ENCODE data around the gene PDE6C.
"Not testable (repeated sequence)": the region's sequence is repeated elsewhere in the genome, so short reads cannot be mapped to it uniquely, and the experiment has no call there.

PDE6C gene

GRCh38 chr10:93671042-93671441 lies 58.7 kb downstream of the PDE6C start:
- no peak overlapping the region for H3K27ac ChIP-seq (ENCODE audit: insufficient read depth, low read depth, low read length, poor library complexity, severe bottlenecking)
- WGBS, 2 experiments = 100% methylated on average over 2 of the region's 2 CpGs; no CpG with 5 or more reads in 1 of the 2 experiments

GRCh38 chr10:93672022-93672678 lies 59.8 kb downstream of the PDE6C start:
- Histone ChIP-seq H3K36me3 (ENCODE audit: control insufficient read depth, insufficient read depth, low read length) (peaks cover 14% of the 10 kb centered on the region), H3K27me3 (ENCODE audit: control insufficient read depth, insufficient read depth, low read length, poor library complexity, severe bottlenecking) (no peaks in the 10 kb centered on the region), H3K27ac (ENCODE audit: insufficient read depth, low read depth, low read length, poor library complexity, severe bottlenecking) (no peak overlapping the region), H3K4me3 (ENCODE audit: insufficient read depth, low read depth, low read length) (no peak overlapping the region), H3K4me1 (ENCODE audit: control insufficient read depth, insufficient read depth, low read length) (no peaks in the 10 kb centered on the region), H3K9me3 (ENCODE audit: control insufficient read depth, low read length) (no peaks in the 10 kb centered on the region)
- WGBS, 2 experiments = 93 to 100% methylated on average over 2 of the region's 2 CpGs

More at GRCh38 chr10:93671042-93671441, 58.7 kb downstream of the PDE6C start:
- Histone ChIP-seq H3K36me3 (ENCODE audit: control insufficient read depth, insufficient read depth, low read length) (peaks cover 14% of the 10 kb centered on the region), H3K4me1 (ENCODE audit: control insufficient read depth, insufficient read depth, low read length) (no peaks in the 10 kb centered on the region), H3K27me3 (ENCODE audit: control insufficient read depth, insufficient read depth, low read length, poor library complexity, severe bottlenecking) (no peaks in the 10 kb centered on the region), H3K9me3 (ENCODE audit: control insufficient read depth, low read length) (no peaks in the 10 kb centered on the region), H3K4me3 (ENCODE audit: insufficient read depth, low read depth, low read length) (no peak overlapping the region)

GRCh38 chr10:93672890-93673289 lies 60.6 kb downstream of the PDE6C start:
- peaks cover 14% of the 10 kb centered on the region for H3K36me3 ChIP-seq (ENCODE audit: control insufficient read depth, insufficient read depth, low read length)
- WGBS, 2 experiments = 96 to 100% methylated on average over 1 to 2 of the region's 2 CpGs
- no peak overlapping the region for H3K4me3 ChIP-seq (ENCODE audit: insufficient read depth, low read depth, low read length)
- H3K27ac ChIP-seq (ENCODE audit: insufficient read depth, low read depth, low read length, poor library complexity, severe bottlenecking) = no peak overlapping the region
- no peaks in the 10 kb centered on the region for H3K9me3 ChIP-seq (ENCODE audit: control insufficient read depth, low read length)
- no peaks in the 10 kb centered on the region for H3K27me3 ChIP-seq (ENCODE audit: control insufficient read depth, insufficient read depth, low read length, poor library complexity, severe bottlenecking)
- no peaks in the 10 kb centered on the region for H3K4me1 ChIP-seq (ENCODE audit: control insufficient read depth, insufficient read depth, low read length)

- WGBS, 2 experiments = 100% methylated on average over 1 to 2 of the region's 2 CpGs
- Histone ChIP-seq H3K4me3 (ENCODE audit: insufficient read depth, low read depth, low read length) (no peak overlapping the region), H3K9me3 (ENCODE audit: control insufficient read depth, low read length) (no peaks in the 10 kb centered on the region), H3K4me1 (ENCODE audit: control insufficient read depth, insufficient read depth, low read length) (no peaks in the 10 kb centered on the region), H3K27me3 (ENCODE audit: control insufficient read depth, insufficient read depth, low read length, poor library complexity, severe bottlenecking) (no peaks in the 10 kb centered on the region), H3K36me3 (ENCODE audit: control insufficient read depth, insufficient read depth, low read length) (peaks cover 11% of the 10 kb centered on the region), H3K27ac (ENCODE audit: insufficient read depth, low read depth, low read length, poor library complexity, severe bottlenecking) (no peak overlapping the region)
Observed at GRCh38 chr10:93673791-93674190, 61.5 kb downstream of the PDE6C start.

GRCh38 chr10:93678386-93678785 lies 66.0 kb downstream of the PDE6C start:
- no peak overlapping the region for H3K4me3 ChIP-seq (ENCODE audit: insufficient read depth, low read depth, low read length)
- H3K4me1 ChIP-seq (ENCODE audit: control insufficient read depth, insufficient read depth, low read length) = no peaks in the 10 kb centered on the region
- H3K9me3 ChIP-seq (ENCODE audit: control insufficient read depth, low read length) = no peaks in the 10 kb centered on the region
- no peaks in the 10 kb centered on the region for H3K27me3 ChIP-seq (ENCODE audit: control insufficient read depth, insufficient read depth, low read length, poor library complexity, severe bottlenecking)
- WGBS, 2 experiments = 87 to 88% methylated on average over 4 of the region's 4 CpGs
- H3K27ac ChIP-seq (ENCODE audit: insufficient read depth, low read depth, low read length, poor library complexity, severe bottlenecking) = no peak overlapping the region
- no peaks in the 10 kb centered on the region for H3K36me3 ChIP-seq (ENCODE audit: control insufficient read depth, insufficient read depth, low read length)

- H3K36me3 ChIP-seq (ENCODE audit: control insufficient read depth, insufficient read depth, low read length) = no peaks in the 10 kb centered on the region
- no peaks in the 10 kb centered on the region for H3K9me3 ChIP-seq (ENCODE audit: control insufficient read depth, low read length)
- H3K27me3 ChIP-seq (ENCODE audit: control insufficient read depth, insufficient read depth, low read length, poor library complexity, severe bottlenecking) = no peaks in the 10 kb centered on the region
- no peak overlapping the region for H3K4me3 ChIP-seq (ENCODE audit: insufficient read depth, low read depth, low read length)
- no peaks in the 10 kb centered on the region for H3K4me1 ChIP-seq (ENCODE audit: control insufficient read depth, insufficient read depth, low read length)
- no peak overlapping the region for H3K27ac ChIP-seq (ENCODE audit: insufficient read depth, low read depth, low read length, poor library complexity, severe bottlenecking)
- WGBS, 2 experiments = 89 to 96% methylated on average over 3 of the region's 3 CpGs
Observed at GRCh38 chr10:93678805-93679587, 66.7 kb downstream of the PDE6C start.

GRCh38 chr10:93680412-93681047 lies 68.2 kb downstream of the PDE6C start:
- Histone ChIP-seq H3K4me3 (ENCODE audit: insufficient read depth, low read depth, low read length) (no peak overlapping the region), H3K4me1 (ENCODE audit: control insufficient read depth, insufficient read depth, low read length) (no peaks in the 10 kb centered on the region), H3K9me3 (ENCODE audit: control insufficient read depth, low read length) (no peaks in the 10 kb centered on the region), H3K36me3 (ENCODE audit: control insufficient read depth, insufficient read depth, low read length) (no peaks in the 10 kb centered on the region), H3K27me3 (ENCODE audit: control insufficient read depth, insufficient read depth, low read length, poor library complexity, severe bottlenecking) (no peaks in the 10 kb centered on the region), H3K27ac (ENCODE audit: insufficient read depth, low read depth, low read length, poor library complexity, severe bottlenecking) (no peak overlapping the region)
- WGBS, 2 experiments = 92 to 94% methylated on average over 3 to 4 of the region's 4 CpGs

GRCh38 chr10:93687737-93688136 lies 75.4 kb downstream of the PDE6C start:
- no peaks in the 10 kb centered on the region for H3K9me3 ChIP-seq (ENCODE audit: control insufficient read depth, low read length)
- no peaks in the 10 kb centered on the region for H3K27me3 ChIP-seq (ENCODE audit: control insufficient read depth, insufficient read depth, low read length, poor library complexity, severe bottlenecking)
- no peaks in the 10 kb centered on the region for H3K4me1 ChIP-seq (ENCODE audit: control insufficient read depth, insufficient read depth, low read length)
- H3K36me3 ChIP-seq (ENCODE audit: control insufficient read depth, insufficient read depth, low read length) = no peaks in the 10 kb centered on the region
- no peak overlapping the region for H3K4me3 ChIP-seq (ENCODE audit: insufficient read depth, low read depth, low read length)
- H3K27ac ChIP-seq (ENCODE audit: insufficient read depth, low read depth, low read length, poor library complexity, severe bottlenecking) = no peak overlapping the region

GRCh38 chr10:93695740-93696139 lies 83.4 kb downstream of the PDE6C start:
- peaks cover 6% of the 10 kb centered on the region for H3K36me3 ChIP-seq (ENCODE audit: control insufficient read depth, insufficient read depth, low read length)
- 88 to 95% methylated on average over 1 of the region's 2 CpGs for WGBS, 2 experiments

GRCh38 chr10:93696582-93696981 lies 84.2 kb downstream of the PDE6C start:
- whole genome bisulfite sequencing, 2 experiments = 95 to 96% methylated on average over 2 of the region's 2 CpGs
- not testable (repeated sequence) for H3K36me3 ChIP-seq (ENCODE audit: control insufficient read depth, insufficient read depth, low read length); H3K27me3 ChIP-seq (ENCODE audit: control insufficient read depth, insufficient read depth, low read length, poor library complexity, severe bottlenecking); H3K9me3 ChIP-seq (ENCODE audit: control insufficient read depth, low read length); H3K4me3 ChIP-seq (ENCODE audit: insufficient read depth, low read depth, low read length); H3K4me1 ChIP-seq (ENCODE audit: control insufficient read depth, insufficient read depth, low read length); H3K27ac ChIP-seq (ENCODE audit: insufficient read depth, low read depth, low read length, poor library complexity, severe bottlenecking)

More at GRCh38 chr10:93695740-93696139, 83.4 kb downstream of the PDE6C start:
- H3K27ac ChIP-seq (ENCODE audit: insufficient read depth, low read depth, low read length, poor library complexity, severe bottlenecking) = no peak overlapping the region
- H3K4me3 ChIP-seq (ENCODE audit: insufficient read depth, low read depth, low read length) = no peak overlapping the region
- H3K27me3 ChIP-seq (ENCODE audit: control insufficient read depth, insufficient read depth, low read length, poor library complexity, severe bottlenecking) = no peaks in the 10 kb centered on the region
- no peaks in the 10 kb centered on the region for H3K4me1 ChIP-seq (ENCODE audit: control insufficient read depth, insufficient read depth, low read length)
- H3K9me3 ChIP-seq (ENCODE audit: control insufficient read depth, low read length) = no peaks in the 10 kb centered on the region

Data from ectodermal cell (in vitro differentiated cells).